HepG2 (cell line): Measurements from ENCODE around the gene KITLG. TPM values are rescaled to one million over a fixed set of nuclear protein-coding genes. Genes with fewer than 3 reads are reported as not detected.

Experiments
- FOXA3 ChIP-seq: IDR thresholded peaks from 2 replicates; pipeline ENCODE4 v1.6.1; 2016; ENCODE audit warnings: missing genetic modification reagents, missing compliant biosample characterization
- PHF21A ChIP-seq: sonication (generic); formaldehyde crosslinking; IDR thresholded peaks from 2 replicates; pipeline ENCODE4 v1.5.0; 2020; ENCODE audit warnings: mild to moderate bottlenecking, missing genetic modification reagents
- PITX1 ChIP-seq: sonication (generic); formaldehyde crosslinking; IDR thresholded peaks from 2 replicates; pipeline ENCODE4 v1.5.1; 2020; ENCODE audit warnings: mild to moderate bottlenecking, missing genetic modification reagents
- RARA ChIP-seq: IDR thresholded peaks from 2 replicates; pipeline ENCODE4 v1.6.1; 2016; ENCODE audit warnings: missing genetic modification reagents, missing compliant biosample characterization
- SALL1 ChIP-seq: sonication (generic); formaldehyde crosslinking; IDR thresholded peaks from 2 replicates; pipeline ENCODE4 v1.8.0; 2022; ENCODE audit warnings: mild to moderate bottlenecking, missing genetic modification reagents
- SP2 ChIP-seq: sonication (generic); formaldehyde crosslinking; IDR thresholded peaks from 2 replicates; pipeline ENCODE4 v1.5.1; 2020; ENCODE audit warnings: mild to moderate bottlenecking, missing genetic modification reagents
- TOPORS ChIP-seq: sonication (generic); formaldehyde crosslinking; IDR thresholded peaks from 2 replicates; pipeline ENCODE4 v1.8.0; 2023; ENCODE audit warnings: mild to moderate bottlenecking, missing genetic modification reagents
- ZNF264 ChIP-seq: sonication (generic); formaldehyde crosslinking; IDR thresholded peaks from 2 replicates; pipeline ENCODE4 v1.4.0; 2020; ENCODE audit warnings: missing genetic modification reagents
- polyA plus RNA-seq, 8 experiments: library from polyadenylated mRNA; depleted of rRNA in 3 of 8; stranded (reverse) in 7 of 8; unstranded in 1 of 8; fragments of >200 nt; fragmentation: Illumina TruSeq in 4 of 8; extraction: Trizol in 4 of 8; gene quantifications; 2 replicates each; pipeline versions ENCODE4 v1.2.1 to v1.2.3, GENCODE V29; 2011 to 2016; ENCODE audit warnings: low read depth in 4 of 8, missing spikeins in 1 of 8, mixed read lengths in 1 of 8; ENCODE audit not compliant: insufficient read depth in 1 of 8
- total RNA-seq, 5 experiments: library from RNA; depleted of rRNA; stranded (reverse); fragments of >200 nt; fragmentation: Illumina TruSeq; extraction: Trizol; gene quantifications; 2 replicates each; pipeline ENCODE4 v1.2.3, GENCODE V29; 2016; ENCODE audit warnings: low read depth in 1 of 5
- TF ChIP-seq, protein P1 (sequence below): sonication (generic); formaldehyde crosslinking; conservative IDR thresholded peaks from 2 replicates; pipeline ENCODE4 v1.4.0; 2020; ENCODE audit warnings: mild to moderate bottlenecking, missing genetic modification reagents, moderate library complexity
- TF ChIP-seq, protein P2 (sequence below): IDR thresholded peaks from 2 replicates; pipeline ENCODE4 v1.4.0; 2020; ENCODE audit warnings: mild to moderate bottlenecking, missing genetic modification reagents
- TF ChIP-seq, protein P3 (sequence below): sonication (generic); IDR thresholded peaks from 2 replicates; pipeline ENCODE4 v1.6.1; 2016; ENCODE audit warnings: low read depth, borderline replicate concordance
- TF ChIP-seq, protein P4 (sequence below): sonication (generic); formaldehyde crosslinking; IDR thresholded peaks from 2 replicates; pipeline ENCODE4 v1.5.0; 2020; ENCODE audit warnings: mild to moderate bottlenecking, missing genetic modification reagents
- TF ChIP-seq, protein P5 (sequence below): sonication (generic); formaldehyde crosslinking; IDR thresholded peaks from 2 replicates; pipeline ENCODE4 v1.9.0; 2022; ENCODE audit warnings: low read depth, missing genetic modification reagents

The KITLG gene
- total and polyA plus RNA-seq, 2 of the 13 experiments (the other 11 are each of a cell fraction or from before 2014, with no cell fraction given) = 0.66 to 4.3 TPM

GRCh38 chr12:88458327-88458726 is 121.9 kb downstream of the KITLG start (continued):
- TF ChIP-seq, protein P1, sequence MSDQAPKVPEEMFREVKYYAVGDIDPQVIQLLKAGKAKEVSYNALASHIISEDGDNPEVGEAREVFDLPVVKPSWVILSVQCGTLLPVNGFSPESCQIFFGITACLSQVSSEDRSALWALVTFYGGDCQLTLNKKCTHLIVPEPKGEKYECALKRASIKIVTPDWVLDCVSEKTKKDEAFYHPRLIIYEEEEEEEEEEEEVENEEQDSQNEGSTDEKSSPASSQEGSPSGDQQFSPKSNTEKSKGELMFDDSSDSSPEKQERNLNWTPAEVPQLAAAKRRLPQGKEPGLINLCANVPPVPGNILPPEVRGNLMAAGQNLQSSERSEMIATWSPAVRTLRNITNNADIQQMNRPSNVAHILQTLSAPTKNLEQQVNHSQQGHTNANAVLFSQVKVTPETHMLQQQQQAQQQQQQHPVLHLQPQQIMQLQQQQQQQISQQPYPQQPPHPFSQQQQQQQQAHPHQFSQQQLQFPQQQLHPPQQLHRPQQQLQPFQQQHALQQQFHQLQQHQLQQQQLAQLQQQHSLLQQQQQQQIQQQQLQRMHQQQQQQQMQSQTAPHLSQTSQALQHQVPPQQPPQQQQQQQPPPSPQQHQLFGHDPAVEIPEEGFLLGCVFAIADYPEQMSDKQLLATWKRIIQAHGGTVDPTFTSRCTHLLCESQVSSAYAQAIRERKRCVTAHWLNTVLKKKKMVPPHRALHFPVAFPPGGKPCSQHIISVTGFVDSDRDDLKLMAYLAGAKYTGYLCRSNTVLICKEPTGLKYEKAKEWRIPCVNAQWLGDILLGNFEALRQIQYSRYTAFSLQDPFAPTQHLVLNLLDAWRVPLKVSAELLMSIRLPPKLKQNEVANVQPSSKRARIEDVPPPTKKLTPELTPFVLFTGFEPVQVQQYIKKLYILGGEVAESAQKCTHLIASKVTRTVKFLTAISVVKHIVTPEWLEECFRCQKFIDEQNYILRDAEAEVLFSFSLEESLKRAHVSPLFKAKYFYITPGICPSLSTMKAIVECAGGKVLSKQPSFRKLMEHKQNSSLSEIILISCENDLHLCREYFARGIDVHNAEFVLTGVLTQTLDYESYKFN (CRISPR knock-in tag) = 0 out of 2 replicates have a peak, but pooled peaks have one; percentile 14
- TF ChIP-seq RARA (CRISPR knock-in tag) (peak; percentile 27), ZNF264 (CRISPR knock-in tag) (no peak), SP2 (CRISPR knock-in tag) (no peak), PHF21A (CRISPR knock-in tag) (peak; percentile 28; the same call in 1 of the 2 replicates), FOXA3 (CRISPR knock-in tag) (0 out of 2 replicates have a peak, but pooled peaks have one; percentile 26), TOPORS (no peak), PITX1 (CRISPR knock-in tag) (no peak), SALL1 (CRISPR knock-in tag) (0 out of 2 replicates have a peak, but pooled peaks have one; percentile 26)
- TF ChIP-seq, protein P2, sequence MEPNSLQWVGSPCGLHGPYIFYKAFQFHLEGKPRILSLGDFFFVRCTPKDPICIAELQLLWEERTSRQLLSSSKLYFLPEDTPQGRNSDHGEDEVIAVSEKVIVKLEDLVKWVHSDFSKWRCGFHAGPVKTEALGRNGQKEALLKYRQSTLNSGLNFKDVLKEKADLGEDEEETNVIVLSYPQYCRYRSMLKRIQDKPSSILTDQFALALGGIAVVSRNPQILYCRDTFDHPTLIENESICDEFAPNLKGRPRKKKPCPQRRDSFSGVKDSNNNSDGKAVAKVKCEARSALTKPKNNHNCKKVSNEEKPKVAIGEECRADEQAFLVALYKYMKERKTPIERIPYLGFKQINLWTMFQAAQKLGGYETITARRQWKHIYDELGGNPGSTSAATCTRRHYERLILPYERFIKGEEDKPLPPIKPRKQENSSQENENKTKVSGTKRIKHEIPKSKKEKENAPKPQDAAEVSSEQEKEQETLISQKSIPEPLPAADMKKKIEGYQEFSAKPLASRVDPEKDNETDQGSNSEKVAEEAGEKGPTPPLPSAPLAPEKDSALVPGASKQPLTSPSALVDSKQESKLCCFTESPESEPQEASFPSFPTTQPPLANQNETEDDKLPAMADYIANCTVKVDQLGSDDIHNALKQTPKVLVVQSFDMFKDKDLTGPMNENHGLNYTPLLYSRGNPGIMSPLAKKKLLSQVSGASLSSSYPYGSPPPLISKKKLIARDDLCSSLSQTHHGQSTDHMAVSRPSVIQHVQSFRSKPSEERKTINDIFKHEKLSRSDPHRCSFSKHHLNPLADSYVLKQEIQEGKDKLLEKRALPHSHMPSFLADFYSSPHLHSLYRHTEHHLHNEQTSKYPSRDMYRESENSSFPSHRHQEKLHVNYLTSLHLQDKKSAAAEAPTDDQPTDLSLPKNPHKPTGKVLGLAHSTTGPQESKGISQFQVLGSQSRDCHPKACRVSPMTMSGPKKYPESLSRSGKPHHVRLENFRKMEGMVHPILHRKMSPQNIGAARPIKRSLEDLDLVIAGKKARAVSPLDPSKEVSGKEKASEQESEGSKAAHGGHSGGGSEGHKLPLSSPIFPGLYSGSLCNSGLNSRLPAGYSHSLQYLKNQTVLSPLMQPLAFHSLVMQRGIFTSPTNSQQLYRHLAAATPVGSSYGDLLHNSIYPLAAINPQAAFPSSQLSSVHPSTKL (CRISPR knock-in tag) = 0 out of 2 replicates have a peak, but pooled peaks have one; percentile 42
- TF ChIP-seq, protein P3, sequence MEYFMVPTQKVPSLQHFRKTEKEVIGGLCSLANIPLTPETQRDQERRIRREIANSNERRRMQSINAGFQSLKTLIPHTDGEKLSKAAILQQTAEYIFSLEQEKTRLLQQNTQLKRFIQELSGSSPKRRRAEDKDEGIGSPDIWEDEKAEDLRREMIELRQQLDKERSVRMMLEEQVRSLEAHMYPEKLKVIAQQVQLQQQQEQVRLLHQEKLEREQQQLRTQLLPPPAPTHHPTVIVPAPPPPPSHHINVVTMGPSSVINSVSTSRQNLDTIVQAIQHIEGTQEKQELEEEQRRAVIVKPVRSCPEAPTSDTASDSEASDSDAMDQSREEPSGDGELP = 0 out of 2 replicates have a peak, but pooled peaks have one; percentile 10
- TF ChIP-seq, protein P4, sequence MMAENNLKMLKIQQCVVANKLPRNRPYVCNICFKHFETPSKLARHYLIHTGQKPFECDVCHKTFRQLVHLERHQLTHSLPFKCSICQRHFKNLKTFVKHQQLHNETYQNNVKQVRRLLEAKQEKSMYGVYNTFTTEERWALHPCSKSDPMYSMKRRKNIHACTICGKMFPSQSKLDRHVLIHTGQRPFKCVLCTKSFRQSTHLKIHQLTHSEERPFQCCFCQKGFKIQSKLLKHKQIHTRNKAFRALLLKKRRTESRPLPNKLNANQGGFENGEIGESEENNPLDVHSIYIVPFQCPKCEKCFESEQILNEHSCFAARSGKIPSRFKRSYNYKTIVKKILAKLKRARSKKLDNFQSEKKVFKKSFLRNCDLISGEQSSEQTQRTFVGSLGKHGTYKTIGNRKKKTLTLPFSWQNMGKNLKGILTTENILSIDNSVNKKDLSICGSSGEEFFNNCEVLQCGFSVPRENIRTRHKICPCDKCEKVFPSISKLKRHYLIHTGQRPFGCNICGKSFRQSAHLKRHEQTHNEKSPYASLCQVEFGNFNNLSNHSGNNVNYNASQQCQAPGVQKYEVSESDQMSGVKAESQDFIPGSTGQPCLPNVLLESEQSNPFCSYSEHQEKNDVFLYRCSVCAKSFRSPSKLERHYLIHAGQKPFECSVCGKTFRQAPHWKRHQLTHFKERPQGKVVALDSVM = peak; percentile 92
- TF ChIP-seq, protein P5, sequence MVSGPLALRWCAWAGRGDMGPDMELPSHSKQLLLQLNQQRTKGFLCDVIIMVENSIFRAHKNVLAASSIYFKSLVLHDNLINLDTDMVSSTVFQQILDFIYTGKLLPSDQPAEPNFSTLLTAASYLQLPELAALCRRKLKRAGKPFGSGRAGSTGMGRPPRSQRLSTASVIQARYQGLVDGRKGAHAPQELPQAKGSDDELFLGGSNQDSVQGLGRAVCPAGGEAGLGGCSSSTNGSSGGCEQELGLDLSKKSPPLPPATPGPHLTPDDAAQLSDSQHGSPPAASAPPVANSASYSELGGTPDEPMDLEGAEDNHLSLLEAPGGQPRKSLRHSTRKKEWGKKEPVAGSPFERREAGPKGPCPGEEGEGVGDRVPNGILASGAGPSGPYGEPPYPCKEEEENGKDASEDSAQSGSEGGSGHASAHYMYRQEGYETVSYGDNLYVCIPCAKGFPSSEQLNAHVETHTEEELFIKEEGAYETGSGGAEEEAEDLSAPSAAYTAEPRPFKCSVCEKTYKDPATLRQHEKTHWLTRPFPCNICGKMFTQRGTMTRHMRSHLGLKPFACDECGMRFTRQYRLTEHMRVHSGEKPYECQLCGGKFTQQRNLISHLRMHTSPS (CRISPR knock-in tag) = peak; percentile 60; the same call in 1 of the 2 replicates
